Endothelial cell of umbilical vein (primary cell): Measurements from ENCODE around the gene WNT11. TPM values are rescaled to one million over a fixed set of nuclear protein-coding genes. Genes with fewer than 3 reads are reported as not detected.

Source experiments
- BruUV-seq: library from RNA; stranded (reverse); fragments of 400-500 nt; replicated peaks from 2 replicates; lab custom pipeline; 2021; lab: Mats Ljungman, UMichigan
- CTCF ChIA-PET: fragments of 300-600, 350-600 bp; sonication (Branson Sonifier 250); formaldehyde crosslinking; loops from one replicate; lab custom pipeline; 2021; ENCODE audit warnings: antibody characterized with exemption, inconsistent platforms; lab: Charles Lee
- POLR2A ChIA-PET: fragments of 300-600, 350-600 bp; sonication (Branson Sonifier 250); formaldehyde crosslinking; loops from one replicate; lab custom pipeline; 2021; ENCODE audit warnings: antibody characterized with exemption, inconsistent platforms; lab: Charles Lee
- DNase-seq: peaks from one replicate; pipeline ENCODE4 v3.0.0-alpha.2; 2011; ENCODE audit warnings: low read depth, low spot score
- FAIRE-seq: peaks from 2 replicates; lab custom pipeline; 2011; peaks lifted over from hg19 to GRCh38; lab: Jason Lieb, UNC
- H2AFZ ChIP-seq: 2 replicates; pipeline ENCODE4 v1.6.0; 2012; ENCODE audit warnings: low read depth, low read length, control low read depth, inconsistent platforms
- H3K27ac ChIP-seq: 2 replicates; pipeline ENCODE4 v1.5.1; 2011; ENCODE audit warnings: low read depth, mild to moderate bottlenecking, control low read depth, low read length, moderate library complexity; ENCODE audit not compliant: insufficient read depth
- H3K27me3 ChIP-seq, 2 experiments: 2 replicates each; pipeline versions ENCODE4 v1.6.0 to v1.6.1; 2011; ENCODE audit warnings: low read length in 2 of 2, mixed read lengths in 1 of 2; ENCODE audit not compliant: control insufficient read depth in 2 of 2, insufficient read depth in 2 of 2
- H3K36me3 ChIP-seq, 2 experiments: 2 replicates in 1 of 2; 3 replicates in 1 of 2; pipeline ENCODE4 v1.5.1; 2011; ENCODE audit warnings: low read length in 2 of 2, mild to moderate bottlenecking in 1 of 2, moderate library complexity in 1 of 2; ENCODE audit not compliant: control insufficient read depth in 2 of 2, insufficient read depth in 2 of 2; ENCODE audit errors: extremely low read depth in 1 of 2
- H3K4me1 ChIP-seq: 3 replicates; pipeline ENCODE4 v1.5.1; 2011; ENCODE audit warnings: mild to moderate bottlenecking, low read length; ENCODE audit not compliant: control insufficient read depth, insufficient read depth; ENCODE audit errors: extremely low read depth
- H3K4me2 ChIP-seq: 2 replicates; pipeline ENCODE4 v1.6.1; 2011; ENCODE audit warnings: low read length, control low read depth, mixed read lengths; ENCODE audit not compliant: insufficient read depth
- H3K4me3 ChIP-seq, 3 experiments: fragments of 200-600 bp in 1 of 3; sonication (generic), shearing (Covaris generic) in 1 of 3; replicated peaks in 1 of 3; 2 replicates each; pipeline ENCODE4 v1.5.1; 2011 to 2016; ENCODE audit warnings: control low read depth in 3 of 3, low read length in 3 of 3, mild to moderate bottlenecking in 2 of 3, inconsistent platforms in 1 of 3, low read depth in 1 of 3, moderate library complexity in 1 of 3; ENCODE audit not compliant: insufficient read depth in 1 of 3
- H3K79me2 ChIP-seq: 2 replicates; pipeline ENCODE4 v1.6.0; 2012; ENCODE audit warnings: low read length, inconsistent platforms; ENCODE audit not compliant: control insufficient read depth, insufficient read depth
- H3K9ac ChIP-seq: replicated peaks from 2 replicates; pipeline ENCODE3; 2011; ENCODE audit warnings: low read length, control low read depth; ENCODE audit not compliant: insufficient read depth; ENCODE audit errors: extremely low read depth
- H3K9me1 ChIP-seq: replicated peaks from 3 replicates; pipeline ENCODE4 v1.6.0; 2011; ENCODE audit warnings: mild to moderate bottlenecking, low read length; ENCODE audit not compliant: control insufficient read depth, insufficient read depth; ENCODE audit errors: extremely low read depth
- H3K9me3 ChIP-seq: replicated peaks from 2 replicates; pipeline ENCODE4 v1.5.1; 2012; ENCODE audit warnings: low read length, inconsistent platforms; ENCODE audit not compliant: control insufficient read depth, insufficient read depth
- H4K20me1 ChIP-seq: replicated peaks from 2 replicates; pipeline ENCODE3; 2011; ENCODE audit warnings: mild to moderate bottlenecking, low read length; ENCODE audit not compliant: control insufficient read depth, insufficient read depth; ENCODE audit errors: extremely low read depth
- EZH2 ChIP-seq: IDR thresholded peaks from 2 replicates; pipeline ENCODE4 v1.6.1; 2012; ENCODE audit warnings: borderline replicate concordance, low read depth, mild to moderate bottlenecking, moderate library complexity, low read length, inconsistent platforms; ENCODE audit not compliant: severe bottlenecking
- FOS ChIP-seq: IDR thresholded peaks from 2 replicates; pipeline ENCODE4 v1.6.1; 2011; ENCODE audit warnings: mild to moderate bottlenecking, low read length, moderate library complexity, borderline replicate concordance; ENCODE audit not compliant: insufficient read depth
- GATA2 ChIP-seq: IDR thresholded peaks from 2 replicates; pipeline ENCODE4 v1.7.0; 2011; ENCODE audit warnings: low read depth, mild to moderate bottlenecking, moderate library complexity, mixed read lengths, low read length; ENCODE audit not compliant: insufficient read length, insufficient read depth
- JUN ChIP-seq: IDR thresholded peaks from 2 replicates; pipeline ENCODE4 v1.6.1; 2011; ENCODE audit warnings: borderline replicate concordance, low read depth; ENCODE audit not compliant: insufficient read length, insufficient read depth
- MYC ChIP-seq: IDR thresholded peaks from one replicate; pipeline ENCODE4 v1.6.1; 2011; ENCODE audit warnings: mild to moderate bottlenecking, low read depth, low read length
- POLR2A ChIP-seq: IDR thresholded peaks from 2 replicates; pipeline ENCODE4 v1.6.1; 2012; ENCODE audit warnings: low read depth, mild to moderate bottlenecking, control low read depth, low read length
- POLR2AphosphoS5 ChIP-seq: IDR thresholded peaks from 2 replicates; pipeline ENCODE4 v1.6.1; 2012; ENCODE audit warnings: low read depth, mild to moderate bottlenecking, control low read depth, low read length, moderate library complexity; ENCODE audit not compliant: insufficient read depth
- dilution Hi-C: fragments of 300-500 bp; cut with MboI; formaldehyde crosslinking; loops from one replicate; pipeline ENCODE4 v1.15.0; 2019; ENCODE audit warnings: low sequenced_read_pairs; ENCODE audit not compliant: extremely low pct_ligation_motif_present
- intact Hi-C: fragments of 100-400 bp; cut with micrococcal nuclease; formaldehyde crosslinking; loops from one replicate; pipeline ENCODE4 v1.10.0; 2022
- polyA plus RNA-seq, 4 experiments: library from polyadenylated mRNA; depleted of rRNA in 3 of 4; stranded (reverse) in 3 of 4; unstranded in 1 of 4; fragments of >200 nt; gene quantifications; 2 replicates each; pipeline versions ENCODE4 v1.2.1 to v1.2.3, GENCODE V29; 2011 to 2012; ENCODE audit warnings: missing spikeins in 1 of 4
- total RNA-seq: library from RNA; stranded (reverse); gene quantifications from 2 replicates; pipeline ENCODE4 v1.2.3, GENCODE V29; 2021
- TF ChIP-seq, protein P1 (sequence below), 2 donors: IDR thresholded peaks; 1 replicate in 1 of 2; 2 replicates in 1 of 2; pipeline ENCODE4 v1.5.1; 2011; ENCODE audit warnings: low read length in 2 of 2, mild to moderate bottlenecking in 2 of 2, moderate library complexity in 2 of 2, control low read depth in 1 of 2, inconsistent platforms in 1 of 2, low read depth in 1 of 2; ENCODE audit not compliant: insufficient read depth in 1 of 2; ENCODE audit errors: extremely low read depth in 1 of 2
- TF ChIP-seq, protein P2 (sequence below): IDR thresholded peaks from 2 replicates; pipeline ENCODE4 v1.6.1; 2011; ENCODE audit not compliant: insufficient read depth, insufficient read length

Gene WNT11
- total and polyA plus RNA-seq, 2 donors (not counting 3 experiments of a cell fraction or from before 2014, with no cell fraction given), result not detected

DNA sequence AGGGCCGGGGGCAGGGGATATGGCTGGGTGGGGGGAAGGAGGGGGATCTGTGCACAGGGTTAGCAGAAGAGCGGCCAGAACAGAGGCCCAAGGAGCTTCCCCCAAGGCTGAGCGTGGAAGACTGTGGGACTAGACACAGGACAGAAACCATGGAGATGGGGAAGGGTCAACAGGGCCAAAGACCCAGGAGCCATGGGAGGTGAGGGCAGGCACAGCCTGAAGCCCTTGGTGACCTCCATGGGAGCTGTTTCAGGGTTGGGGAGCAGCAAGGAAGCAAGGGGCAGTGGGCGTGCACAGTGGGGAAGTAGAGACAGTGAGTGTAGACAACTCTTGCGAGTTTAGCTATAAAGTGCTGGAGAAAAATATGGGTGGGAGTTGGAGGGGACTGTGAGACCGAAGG, 56.6 kb downstream of the WNT11 start:
- CTCF ChIA-PET, result interaction anchor here (0.7 to 1.8 kb wide), 4 partner anchors 54 to 552 kb away, joined by 3 to 17 read pairs (median 4); no protein-coding TSS in a partner anchor
- POLR2A ChIA-PET, result no interaction called here
- no peak for FAIRE-seq

More for the DNA sequence above, 56.6 kb downstream of the WNT11 start:
- dilution Hi-C loops, result no loop called here
- no peaks in the 10 kb centered on the region for H3K36me3 ChIP-seq
- no peaks in the 10 kb centered on the region for H3K9me1 ChIP-seq
- no peak overlapping the region for H3K4me3 ChIP-seq
- no peaks in the 10 kb centered on the region for H3K9me3 ChIP-seq
- no peaks in the 10 kb centered on the region for H3K79me2 ChIP-seq
- H3K4me1 ChIP-seq, result no peaks in the 10 kb centered on the region
- H4K20me1 ChIP-seq, result no peaks in the 10 kb centered on the region
- no peak overlapping the region for H3K4me2 ChIP-seq
- intact Hi-C loops, result loop anchor here (5.0 kb wide), 1 partner anchor 117 kb away; no protein-coding TSS in a partner anchor
- H3K27ac ChIP-seq, result no peak overlapping the region
- TF ChIP-seq FOS (no peak), GATA2 (no peak), JUN (no peak), POLR2A (no peak), POLR2AphosphoS5 (no peak), EZH2 (no peak), MYC (no peak)
- TF ChIP-seq, protein P1, sequence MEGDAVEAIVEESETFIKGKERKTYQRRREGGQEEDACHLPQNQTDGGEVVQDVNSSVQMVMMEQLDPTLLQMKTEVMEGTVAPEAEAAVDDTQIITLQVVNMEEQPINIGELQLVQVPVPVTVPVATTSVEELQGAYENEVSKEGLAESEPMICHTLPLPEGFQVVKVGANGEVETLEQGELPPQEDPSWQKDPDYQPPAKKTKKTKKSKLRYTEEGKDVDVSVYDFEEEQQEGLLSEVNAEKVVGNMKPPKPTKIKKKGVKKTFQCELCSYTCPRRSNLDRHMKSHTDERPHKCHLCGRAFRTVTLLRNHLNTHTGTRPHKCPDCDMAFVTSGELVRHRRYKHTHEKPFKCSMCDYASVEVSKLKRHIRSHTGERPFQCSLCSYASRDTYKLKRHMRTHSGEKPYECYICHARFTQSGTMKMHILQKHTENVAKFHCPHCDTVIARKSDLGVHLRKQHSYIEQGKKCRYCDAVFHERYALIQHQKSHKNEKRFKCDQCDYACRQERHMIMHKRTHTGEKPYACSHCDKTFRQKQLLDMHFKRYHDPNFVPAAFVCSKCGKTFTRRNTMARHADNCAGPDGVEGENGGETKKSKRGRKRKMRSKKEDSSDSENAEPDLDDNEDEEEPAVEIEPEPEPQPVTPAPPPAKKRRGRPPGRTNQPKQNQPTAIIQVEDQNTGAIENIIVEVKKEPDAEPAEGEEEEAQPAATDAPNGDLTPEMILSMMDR (IDR thresholded peaks at IDR 0.05; ENCODE audit: extremely low read depth in 1 of 2, insufficient read depth in 1 of 2, low read depth in 1 of 2, low read length in 2 of 2), result no peak
- TF ChIP-seq, protein P2, sequence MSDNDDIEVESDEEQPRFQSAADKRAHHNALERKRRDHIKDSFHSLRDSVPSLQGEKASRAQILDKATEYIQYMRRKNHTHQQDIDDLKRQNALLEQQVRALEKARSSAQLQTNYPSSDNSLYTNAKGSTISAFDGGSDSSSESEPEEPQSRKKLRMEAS, result no peak
- H3K27me3 ChIP-seq, result no peaks in the 10 kb centered on the region
- H2AFZ ChIP-seq, result no peak overlapping the region
- BruUV-seq, result no TSS peak
- no peak for DNase-seq
- H3K9ac ChIP-seq, result no peak overlapping the region
